Measurements from ENCODE around the gene CORO1C. TPM values are rescaled to one million over a fixed set of nuclear protein-coding genes. Genes with fewer than 3 reads are reported as not detected.

Gene CORO1C
- total and polyA plus RNA-seq, 2 donors (not counting 3 experiments of a cell fraction or from before 2014, with no cell fraction given), result 150 to 240 TPM

DNA sequence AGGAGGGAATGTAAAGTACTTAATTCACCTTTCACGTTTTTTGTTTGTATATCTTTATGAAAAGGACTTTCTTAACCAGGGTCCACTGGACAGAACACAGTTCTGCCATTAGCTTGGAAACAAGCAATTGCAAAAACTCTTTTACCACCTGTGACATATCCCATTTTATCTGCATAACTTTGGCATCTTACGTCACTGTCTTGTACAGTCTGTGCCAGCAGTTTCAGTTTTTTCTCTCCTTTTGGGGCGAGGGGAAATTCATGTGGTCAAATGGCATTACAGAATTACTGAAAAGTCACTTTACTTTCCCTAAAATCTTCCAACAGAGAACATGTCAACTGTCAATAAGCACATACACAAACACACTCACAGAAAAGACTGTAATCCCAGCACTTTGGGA lies 53.9 kb downstream of the CORO1C start:
- FAIRE-seq (no peak), DNase-seq (ENCODE audit: low read depth, low spot score) (no peak)
- no peak for TF ChIP-seq FOS (IDR thresholded peaks at IDR 0.05; ENCODE audit: borderline replicate concordance, insufficient read depth, low read length)
- TF ChIP-seq, protein P1, sequence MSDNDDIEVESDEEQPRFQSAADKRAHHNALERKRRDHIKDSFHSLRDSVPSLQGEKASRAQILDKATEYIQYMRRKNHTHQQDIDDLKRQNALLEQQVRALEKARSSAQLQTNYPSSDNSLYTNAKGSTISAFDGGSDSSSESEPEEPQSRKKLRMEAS (IDR thresholded peaks at IDR 0.05; ENCODE audit: insufficient read depth, insufficient read length), result no peak
- no peak for TF ChIP-seq POLR2AphosphoS5 (IDR thresholded peaks at IDR 0.05; ENCODE audit: insufficient read depth, low read depth, low read length)
- no peak for TF ChIP-seq MYC (IDR thresholded peaks at IDR 0.05; ENCODE audit: low read depth, low read length)
- BruUV-seq (replicated peaks), result no TSS peak
- H3K9ac ChIP-seq (replicated peaks; ENCODE audit: extremely low read depth, insufficient read depth, low read length), result no peak overlapping the region
- intact Hi-C loops (cut with micrococcal nuclease) (no loop called here), dilution Hi-C loops (cut with MboI; ENCODE audit: extremely low pct_ligation_motif_present, low sequenced_read_pairs) (no loop called here)
- POLR2A ChIA-PET, result no interaction called here
- no peak overlapping the region for H3K27ac ChIP-seq (ENCODE audit: insufficient read depth, low read depth, low read length)
- no peaks in the 10 kb centered on the region for H3K9me3 ChIP-seq (replicated peaks; ENCODE audit: control insufficient read depth, insufficient read depth, low read length)
- H3K4me3 ChIP-seq (replicated peaks in 1 of 3; ENCODE audit: insufficient read depth in 1 of 3, low read depth in 1 of 3, low read length in 3 of 3), result no peak overlapping the region
- CTCF ChIA-PET, result interaction anchor here (1.0 kb wide), 1 partner anchor 36 kb away, joined by 3 read pairs; no protein-coding TSS in a partner anchor
- no peaks in the 10 kb centered on the region for H3K9me1 ChIP-seq (replicated peaks; ENCODE audit: control insufficient read depth, extremely low read depth, insufficient read depth, low read length)
- no peak overlapping the region for H2AFZ ChIP-seq (ENCODE audit: low read depth, low read length)
- peaks cover 2 to 17% of the 10 kb centered on the region in 2 experiments for H3K36me3 ChIP-seq (ENCODE audit: control insufficient read depth in 2 of 2, extremely low read depth in 1 of 2, insufficient read depth in 2 of 2, low read length in 2 of 2)
- no peaks in the 10 kb centered on the region for H3K27me3 ChIP-seq (ENCODE audit: control insufficient read depth in 2 of 2, insufficient read depth in 2 of 2, low read length in 2 of 2)
- H3K4me2 ChIP-seq (ENCODE audit: insufficient read depth, low read length), result no peak overlapping the region
- peaks cover 7% of the 10 kb centered on the region for H3K4me1 ChIP-seq (ENCODE audit: control insufficient read depth, extremely low read depth, insufficient read depth, low read length)
- H4K20me1 ChIP-seq (replicated peaks; ENCODE audit: control insufficient read depth, extremely low read depth, insufficient read depth, low read length), result no peaks in the 10 kb centered on the region
- H3K79me2 ChIP-seq (ENCODE audit: control insufficient read depth, insufficient read depth, low read length), result peaks cover 68% of the 10 kb centered on the region

GRCh38 chr12:108676707-108677106 lies 54.6 kb downstream of the CORO1C start:
- DNase-seq (ENCODE audit: low read depth, low spot score) (no peak), FAIRE-seq (no peak)
- Histone ChIP-seq H3K27ac (ENCODE audit: insufficient read depth, low read depth, low read length) (no peak overlapping the region), H3K79me2 (ENCODE audit: control insufficient read depth, insufficient read depth, low read length) (peaks cover 68% of the 10 kb centered on the region), H4K20me1 (replicated peaks; ENCODE audit: control insufficient read depth, extremely low read depth, insufficient read depth, low read length) (no peaks in the 10 kb centered on the region), H3K4me1 (ENCODE audit: control insufficient read depth, extremely low read depth, insufficient read depth, low read length) (peaks cover 7% of the 10 kb centered on the region), H3K9me3 (replicated peaks; ENCODE audit: control insufficient read depth, insufficient read depth, low read length) (no peaks in the 10 kb centered on the region), H3K4me3 (replicated peaks in 1 of 3; ENCODE audit: insufficient read depth in 1 of 3, low read depth in 1 of 3, low read length in 3 of 3) (no peak overlapping the region), H3K36me3 (ENCODE audit: control insufficient read depth in 2 of 2, extremely low read depth in 1 of 2, insufficient read depth in 2 of 2, low read length in 2 of 2) (peaks cover 2 to 17% of the 10 kb centered on the region in 2 experiments), H3K9me1 (replicated peaks; ENCODE audit: control insufficient read depth, extremely low read depth, insufficient read depth, low read length) (no peaks in the 10 kb centered on the region), H3K27me3 (ENCODE audit: control insufficient read depth in 2 of 2, insufficient read depth in 2 of 2, low read length in 2 of 2) (no peaks in the 10 kb centered on the region), H3K9ac (replicated peaks; ENCODE audit: extremely low read depth, insufficient read depth, low read length) (no peak overlapping the region), H3K4me2 (ENCODE audit: insufficient read depth, low read length) (no peak overlapping the region), H2AFZ (ENCODE audit: low read depth, low read length) (no peak overlapping the region)
- TF ChIP-seq FOS (IDR thresholded peaks at IDR 0.05; ENCODE audit: borderline replicate concordance, insufficient read depth, low read length) (no peak), POLR2AphosphoS5 (IDR thresholded peaks at IDR 0.05; ENCODE audit: insufficient read depth, low read depth, low read length) (no peak)
- TF ChIP-seq, protein P1 (IDR thresholded peaks at IDR 0.05; ENCODE audit: insufficient read depth, insufficient read length), result no peak
- ChIA-PET CTCF (interaction anchor here (1.0 kb wide), 1 partner anchor 37 kb away, joined by 3 read pairs; no protein-coding TSS in a partner anchor), POLR2A (no interaction called here)
- intact Hi-C loops (cut with micrococcal nuclease) (no loop called here), dilution Hi-C loops (cut with MboI; ENCODE audit: extremely low pct_ligation_motif_present, low sequenced_read_pairs) (no loop called here)
- BruUV-seq (replicated peaks), result no TSS peak

All from endothelial cell of umbilical vein (primary cell).